Keratinocyte (primary cell): ENCODE data around the gene CD226. TPM values are rescaled to one million over a fixed set of nuclear protein-coding genes. Genes with fewer than 3 reads are reported as not detected.
"Not testable (repeated sequence)": the region's sequence is repeated elsewhere in the genome, so short reads cannot be mapped to it uniquely, and the experiment has no call there.

Source experiments
- DNase-seq: peaks from one replicate; pipeline ENCODE4 v3.0.0-alpha.2; 2011; ENCODE audit warnings: low read depth, missing footprints, low spot score
- FAIRE-seq: peaks from 2 replicates; lab custom pipeline; 2011; peaks lifted over from hg19 to GRCh38; lab: Jason Lieb, UNC
- H2AFZ ChIP-seq: 2 replicates; pipeline ENCODE4 v1.6.0; 2012; ENCODE audit warnings: low read length, control low read depth, inconsistent platforms; ENCODE audit not compliant: control insufficient read depth
- H3K27ac ChIP-seq: 2 replicates; pipeline ENCODE4 v1.5.1; 2011; ENCODE audit warnings: low read length; ENCODE audit not compliant: control insufficient read depth, insufficient read depth
- H3K27me3 ChIP-seq: 3 replicates; pipeline ENCODE4 v1.6.0; 2011; ENCODE audit warnings: low read length; ENCODE audit not compliant: control insufficient read depth, insufficient read depth; ENCODE audit errors: extremely low read depth
- H3K36me3 ChIP-seq, 2 experiments: 2 replicates in 1 of 2; 3 replicates in 1 of 2; pipeline ENCODE4 v1.5.1; 2011; ENCODE audit warnings: low read length in 2 of 2, mild to moderate bottlenecking in 1 of 2; ENCODE audit not compliant: control insufficient read depth in 2 of 2, insufficient read depth in 2 of 2; ENCODE audit errors: extremely low read depth in 1 of 2
- H3K4me1 ChIP-seq: 3 replicates; pipeline ENCODE4 v1.5.1; 2011; ENCODE audit warnings: low read length; ENCODE audit not compliant: control insufficient read depth, insufficient read depth; ENCODE audit errors: extremely low read depth
- H3K4me2 ChIP-seq: 3 replicates; pipeline ENCODE4 v1.6.0; 2011; ENCODE audit warnings: low read depth, low read length; ENCODE audit not compliant: control insufficient read depth, insufficient read depth; ENCODE audit errors: extremely low read depth
- H3K4me3 ChIP-seq, 3 experiments: fragments of 200-600 bp in 1 of 3; sonication (generic) in 1 of 3; 2 replicates in 2 of 3; 3 replicates in 1 of 3; pipeline ENCODE4 v1.5.1; 2011 to 2016; ENCODE audit warnings: low read length in 3 of 3, mild to moderate bottlenecking in 3 of 3, control low read depth in 2 of 3, inconsistent platforms in 1 of 3, low read depth in 1 of 3, mixed read lengths in 1 of 3, mixed run types in 1 of 3, moderate library complexity in 1 of 3; ENCODE audit not compliant: control insufficient read depth in 2 of 3, insufficient read depth in 2 of 3; ENCODE audit errors: extremely low read depth in 1 of 3
- H3K79me2 ChIP-seq: 2 replicates; pipeline ENCODE4 v1.6.0; 2012; ENCODE audit warnings: low read length; ENCODE audit not compliant: control insufficient read depth, insufficient read depth
- H3K9ac ChIP-seq: 3 replicates; pipeline ENCODE4 v1.6.0; 2011; ENCODE audit warnings: low read length; ENCODE audit not compliant: control insufficient read depth, insufficient read depth; ENCODE audit errors: extremely low read depth
- H3K9me1 ChIP-seq: 3 replicates; pipeline ENCODE4 v1.6.0; 2011; ENCODE audit warnings: low read length; ENCODE audit not compliant: control insufficient read depth, insufficient read depth; ENCODE audit errors: extremely low read depth
- H3K9me3 ChIP-seq: 2 replicates; pipeline ENCODE4 v1.5.1; 2012; ENCODE audit warnings: low read depth, low read length; ENCODE audit not compliant: control insufficient read depth
- H4K20me1 ChIP-seq: 3 replicates; pipeline ENCODE4 v1.6.0; 2011; ENCODE audit warnings: low read length; ENCODE audit not compliant: control insufficient read depth, insufficient read depth; ENCODE audit errors: extremely low read depth
- EZH2 ChIP-seq: IDR thresholded peaks from one replicate; pipeline ENCODE4 v1.6.1; 2012; ENCODE audit warnings: inconsistent platforms, mild to moderate bottlenecking, low read length, moderate library complexity
- dilution Hi-C: fragments of 300-500 bp; cut with MboI; formaldehyde crosslinking; loops from one replicate; pipeline ENCODE4 v1.7.0; 2020; ENCODE audit warnings: low sequenced_read_pairs; ENCODE audit not compliant: extremely low pct_ligation_motif_present
- polyA plus RNA-seq, 5 experiments: library from polyadenylated mRNA; depleted of rRNA in 3 of 5; stranded (reverse) in 3 of 5; stranded (forward) in 1 of 5; unstranded in 1 of 5; fragments of >200 nt; gene quantifications; 1 replicate in 1 of 5; 2 replicates in 3 of 5; 3 replicates in 1 of 5; pipeline versions ENCODE4 v1.2.1 to v1.2.3, GENCODE V29; 2011 to 2012; ENCODE audit warnings: missing spikeins in 2 of 5, low read depth in 1 of 5, low replicate concordance in 1 of 5
- TF ChIP-seq, protein P1 (sequence below), 3 experiments: IDR thresholded peaks in 1 of 3; conservative IDR thresholded peaks in 1 of 3; optimal IDR thresholded peaks in 1 of 3; 2 replicates in 2 of 3; 3 replicates in 1 of 3; pipeline versions ENCODE3 to v1.5.1; 2011; ENCODE audit warnings: low read length in 3 of 3, mild to moderate bottlenecking in 3 of 3, moderate library complexity in 2 of 3, control low read depth in 1 of 3, inconsistent platforms in 1 of 3; ENCODE audit not compliant: insufficient read depth in 2 of 3; ENCODE audit errors: extremely low read depth in 1 of 3

CD226 gene
- polyA plus RNA-seq, 1 donor (not counting 4 experiments of a cell fraction or from before 2014, with no cell fraction given): 1.3 TPM

DNA sequence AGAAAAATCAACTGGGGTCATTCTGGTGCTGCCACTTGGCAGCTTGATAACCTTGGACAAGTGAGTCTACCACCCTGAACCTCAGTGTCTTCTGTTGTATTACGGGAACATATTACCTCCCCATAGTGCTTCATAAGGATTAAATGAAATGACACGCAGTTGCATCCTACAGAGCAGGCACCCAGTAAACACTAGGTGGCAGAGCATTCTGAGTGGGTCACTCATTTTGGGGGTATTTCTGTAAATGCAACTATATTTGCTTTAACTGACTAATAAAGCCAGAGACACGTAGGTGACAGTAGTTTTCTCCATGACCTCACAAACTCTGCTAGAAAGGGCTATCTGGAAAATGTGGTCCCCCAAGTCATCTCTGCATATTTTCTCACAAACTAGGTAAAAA lies 4.7 kb downstream of the CD226 start:
- Histone ChIP-seq H2AFZ (no peak overlapping the region), H3K79me2 (no peaks in the 10 kb centered on the region), H3K27me3 (no peaks in the 10 kb centered on the region), H3K4me3 (no peak overlapping the region), H3K27ac (no peak overlapping the region), H4K20me1 (no peaks in the 10 kb centered on the region), H3K9ac (no peak overlapping the region), H3K9me1 (no peaks in the 10 kb centered on the region), H3K9me3 (no peaks in the 10 kb centered on the region), H3K4me1 (no peaks in the 10 kb centered on the region), H3K4me2 (no peak overlapping the region), H3K36me3 (peaks cover 2 to 3% of the 10 kb centered on the region in 2 experiments)
- TF ChIP-seq, protein P1, sequence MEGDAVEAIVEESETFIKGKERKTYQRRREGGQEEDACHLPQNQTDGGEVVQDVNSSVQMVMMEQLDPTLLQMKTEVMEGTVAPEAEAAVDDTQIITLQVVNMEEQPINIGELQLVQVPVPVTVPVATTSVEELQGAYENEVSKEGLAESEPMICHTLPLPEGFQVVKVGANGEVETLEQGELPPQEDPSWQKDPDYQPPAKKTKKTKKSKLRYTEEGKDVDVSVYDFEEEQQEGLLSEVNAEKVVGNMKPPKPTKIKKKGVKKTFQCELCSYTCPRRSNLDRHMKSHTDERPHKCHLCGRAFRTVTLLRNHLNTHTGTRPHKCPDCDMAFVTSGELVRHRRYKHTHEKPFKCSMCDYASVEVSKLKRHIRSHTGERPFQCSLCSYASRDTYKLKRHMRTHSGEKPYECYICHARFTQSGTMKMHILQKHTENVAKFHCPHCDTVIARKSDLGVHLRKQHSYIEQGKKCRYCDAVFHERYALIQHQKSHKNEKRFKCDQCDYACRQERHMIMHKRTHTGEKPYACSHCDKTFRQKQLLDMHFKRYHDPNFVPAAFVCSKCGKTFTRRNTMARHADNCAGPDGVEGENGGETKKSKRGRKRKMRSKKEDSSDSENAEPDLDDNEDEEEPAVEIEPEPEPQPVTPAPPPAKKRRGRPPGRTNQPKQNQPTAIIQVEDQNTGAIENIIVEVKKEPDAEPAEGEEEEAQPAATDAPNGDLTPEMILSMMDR (optimal IDR thresholded peaks at IDR 0.05 in 1 of 3, IDR thresholded peaks at IDR 0.05 in 1 of 3, conservative IDR thresholded peaks at IDR 0.05 in 1 of 3; ENCODE audit: extremely low read depth in 1 of 3, insufficient read depth in 2 of 3, low read length in 3 of 3): no peak
- no peak for TF ChIP-seq EZH2
- dilution Hi-C loops: no loop called here
- FAIRE-seq (no peak), DNase-seq (no peak)

DNA sequence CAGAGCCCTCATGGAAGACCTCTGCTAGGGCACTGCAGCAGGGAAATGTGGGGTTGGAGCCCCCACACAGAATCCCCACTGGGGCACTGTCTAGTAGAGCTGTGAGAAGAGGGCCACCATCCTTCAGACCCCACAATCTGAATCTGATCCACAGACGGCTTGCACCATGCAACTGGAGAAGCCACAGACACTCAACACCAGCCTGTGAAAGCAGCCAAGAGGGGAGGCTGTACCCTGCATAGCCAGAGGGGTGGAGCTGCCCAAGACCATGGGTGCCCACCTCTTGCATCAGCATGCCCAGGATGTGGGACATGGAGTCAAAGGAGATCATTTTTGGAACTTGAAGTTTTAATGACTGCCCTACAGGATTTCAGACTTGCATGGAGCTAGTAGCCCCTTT lies 6.5 kb downstream of the CD226 start:
- dilution Hi-C loops: no loop called here
- no peak overlapping the region for H3K4me2 ChIP-seq
- no peak for TF ChIP-seq EZH2
- TF ChIP-seq, protein P1 (optimal IDR thresholded peaks at IDR 0.05 in 1 of 3, IDR thresholded peaks at IDR 0.05 in 1 of 3, conservative IDR thresholded peaks at IDR 0.05 in 1 of 3; ENCODE audit: extremely low read depth in 1 of 3, insufficient read depth in 2 of 3, low read length in 3 of 3): no peak

DNA sequence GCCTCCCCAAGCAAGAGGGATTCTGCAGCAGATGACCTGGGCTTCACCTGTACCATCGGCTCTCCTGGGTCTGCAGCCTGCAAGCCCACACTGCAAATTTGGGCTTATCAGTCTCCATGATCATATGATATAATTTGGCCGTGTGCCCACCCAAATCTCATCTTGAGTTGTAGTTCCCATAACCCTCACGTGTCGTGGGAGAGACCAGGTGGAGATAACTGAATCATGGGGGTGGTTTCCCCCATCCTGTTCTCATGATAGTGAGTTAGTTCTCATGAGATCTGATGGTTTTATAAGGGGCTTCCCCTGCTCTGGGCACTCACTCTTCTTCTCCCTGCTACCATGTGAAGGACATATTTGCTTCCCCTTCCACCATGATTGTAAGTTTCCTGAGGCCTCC lies 7.9 kb downstream of the CD226 start:
- H2AFZ ChIP-seq, H3K27me3 ChIP-seq, H3K36me3 ChIP-seq, FAIRE-seq, H3K9me1 ChIP-seq, H3K4me1 ChIP-seq, H3K4me3 ChIP-seq, H3K79me2 ChIP-seq, H4K20me1 ChIP-seq, H3K9ac ChIP-seq, dilution Hi-C loops, DNase-seq, H3K4me2 ChIP-seq, H3K27ac ChIP-seq, H3K9me3 ChIP-seq: not testable (repeated sequence)

More for the DNA sequence above, 6.5 kb downstream of the CD226 start:
- H3K79me2 ChIP-seq: no peaks in the 10 kb centered on the region
- FAIRE-seq: no peak
- H3K4me1 ChIP-seq: no peaks in the 10 kb centered on the region
- no peak overlapping the region for H2AFZ ChIP-seq
- no peak overlapping the region for H3K4me3 ChIP-seq
- no peaks in the 10 kb centered on the region for H3K9me3 ChIP-seq
- no peak for DNase-seq
- H3K36me3 ChIP-seq: peaks cover 3% of the 10 kb centered on the region in 2 experiments
- no peak overlapping the region for H3K27ac ChIP-seq
- no peaks in the 10 kb centered on the region for H3K27me3 ChIP-seq
- H3K9ac ChIP-seq: no peak overlapping the region
- no peaks in the 10 kb centered on the region for H3K9me1 ChIP-seq
- no peaks in the 10 kb centered on the region for H4K20me1 ChIP-seq
